Right hindlimb (tissue), 1 donor: Measurements from ENCODE around the gene REXO1.

Experiments used
- DNase-seq: peaks from one replicate; pipeline ENCODE4 v3.0.0-alpha.2; 2018

REXO1 gene

GRCh38 chr19:1826557-1827521 lies 21.4 kb downstream of the REXO1 start:
- DNase-seq, result no peak

GRCh38 chr19:1825909-1826556 lies 22.2 kb downstream of the REXO1 start:
- peak; percentile 80 for DNase-seq

GRCh38 chr19:1824252-1824622 lies 24.0 kb downstream of the REXO1 start:
- DNase-seq, result no peak

GRCh38 chr19:1823539-1824251 lies 24.6 kb downstream of the REXO1 start:
- no peak for DNase-seq

GRCh38 chr19:1823020-1823419 lies 25.3 kb downstream of the REXO1 start:
- no peak for DNase-seq

GRCh38 chr19:1822210-1822609 lies 26.1 kb downstream of the REXO1 start:
- DNase-seq, result no peak

- DNase-seq, result no peak
Measured at GRCh38 chr19:1819341-1820255, 28.7 kb downstream of the REXO1 start.

- no peak for DNase-seq
Measured at GRCh38 chr19:1818549-1819195, 29.6 kb downstream of the REXO1 start.

GRCh38 chr19:1817553-1818179 lies 30.6 kb downstream of the REXO1 start:
- no peak for DNase-seq

GRCh38 chr19:1816530-1817298 lies 31.6 kb downstream of the REXO1 start:
- no peak for DNase-seq

GRCh38 chr19:1815605-1816529 lies 32.4 kb downstream of the REXO1 start:
- DNase-seq, result no peak

GRCh38 chr19:1814833-1815604 lies 33.3 kb downstream of the REXO1 start:
- no peak for DNase-seq

- DNase-seq, result no peak
Measured at GRCh38 chr19:1814391-1814790, 33.9 kb downstream of the REXO1 start.

GRCh38 chr19:1813192-1814182 lies 34.8 kb downstream of the REXO1 start:
- DNase-seq, result no peak

GRCh38 chr19:1812426-1813191 lies 35.7 kb downstream of the REXO1 start:
- peak; percentile 91 for DNase-seq

- no peak for DNase-seq
Measured at GRCh38 chr19:1811942-1812425, 36.3 kb downstream of the REXO1 start, which contains the start of gene ATP8B3. Gene ATP8B3, minus strand, starts transcription at chr19:1812276. Its CDS starts 540 bp downstream, at chr19:1811736.
